ENCODE data around the gene GAB2. TPM values are rescaled to one million over a fixed set of nuclear protein-coding genes. Genes with fewer than 3 reads are reported as not detected.

Gene GAB2
- total and polyA plus RNA-seq, 2 of the 4 experiments (the other 2 are of a cell fraction): 3.3 to 5.9 TPM

DNA sequence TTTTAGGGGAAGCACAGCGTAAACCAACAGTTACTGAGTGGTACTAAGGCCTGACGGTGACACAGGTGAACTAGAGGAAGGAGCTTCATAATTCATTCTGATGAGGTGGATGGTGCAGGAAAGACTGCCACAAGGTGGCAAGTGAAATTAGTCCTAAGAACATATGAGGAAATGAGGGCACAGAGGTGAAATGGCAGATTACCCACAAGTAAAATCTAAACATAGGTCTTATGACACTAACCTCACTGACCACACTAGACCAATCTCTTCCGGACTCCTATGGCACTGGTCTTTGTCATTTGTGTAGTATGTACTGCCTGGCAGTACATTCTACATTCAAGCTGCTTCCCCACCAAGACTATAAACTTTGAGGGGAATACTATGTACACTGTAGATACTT lies 20.2 kb downstream of the GAB2 start:
- TF ChIP-seq RCOR1 (IDR thresholded peaks at IDR 0.05; ENCODE audit: insufficient replicate concordance, low read length) (no peak), MXI1 (IDR thresholded peaks at IDR 0.05; ENCODE audit: borderline replicate concordance, low read depth, low read length) (no peak), MAFK (IDR thresholded peaks at IDR 0.05; ENCODE audit: low read depth, low read length) (no peak), RFX5 (IDR thresholded peaks at IDR 0.05; ENCODE audit: low read depth, low read length) (no peak), RAD21 (IDR thresholded peaks at IDR 0.05; ENCODE audit: low read length) (no peak), CEBPB (IDR thresholded peaks at IDR 0.05; ENCODE audit: low read depth, low read length) (no peak)
- TF ChIP-seq, protein P1, sequence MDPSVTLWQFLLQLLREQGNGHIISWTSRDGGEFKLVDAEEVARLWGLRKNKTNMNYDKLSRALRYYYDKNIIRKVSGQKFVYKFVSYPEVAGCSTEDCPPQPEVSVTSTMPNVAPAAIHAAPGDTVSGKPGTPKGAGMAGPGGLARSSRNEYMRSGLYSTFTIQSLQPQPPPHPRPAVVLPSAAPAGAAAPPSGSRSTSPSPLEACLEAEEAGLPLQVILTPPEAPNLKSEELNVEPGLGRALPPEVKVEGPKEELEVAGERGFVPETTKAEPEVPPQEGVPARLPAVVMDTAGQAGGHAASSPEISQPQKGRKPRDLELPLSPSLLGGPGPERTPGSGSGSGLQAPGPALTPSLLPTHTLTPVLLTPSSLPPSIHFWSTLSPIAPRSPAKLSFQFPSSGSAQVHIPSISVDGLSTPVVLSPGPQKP (IDR thresholded peaks at IDR 0.05; ENCODE audit: borderline replicate concordance, low read depth, low read length): no peak
- ATAC-seq (ENCODE audit: low read depth) (no peak), DNase-seq (no peak)
- in situ Hi-C loops (cut with MboI; ENCODE audit: low sequenced_read_pairs): no loop called here
- Histone ChIP-seq H2AK9ac (replicated peaks; ENCODE audit: low read depth, low read length, poor library complexity) (no peak overlapping the region), H3K4me2 (ENCODE audit: low read depth, low read length) (no peak overlapping the region), H2AK5ac (ENCODE audit: low read depth, low read length) (no peak overlapping the region), H2BK15ac (ENCODE audit: low read depth, low read length) (no peak overlapping the region), H3K79me1 (ENCODE audit: low read depth in 1 of 2, low read length in 2 of 2) (peaks cover 36 to 38% of the 10 kb centered on the region in 2 experiments), H3K56ac (ENCODE audit: extremely low read depth, insufficient read depth, low read length) (no peak overlapping the region), H3K9me1 (ENCODE audit: insufficient read depth, low read length) (peaks cover 3% of the 10 kb centered on the region; the same call in 1 of the 2 replicates), H4K5ac (ENCODE audit: low read depth, low read length) (no peak overlapping the region), H4K8ac (ENCODE audit: low read depth in 2 of 2, low read length in 2 of 2) (no peak overlapping the region), H3K27me3 (ENCODE audit: control insufficient read depth, insufficient read depth, low read length) (no peaks in the 10 kb centered on the region), H3K36me3 (ENCODE audit: control insufficient read depth, insufficient read depth, low read length) (no peaks in the 10 kb centered on the region), H3K14ac (replicated peaks; ENCODE audit: low read depth, low read length) (no peak overlapping the region), H4K20me1 (ENCODE audit: insufficient read depth, low read length) (no peaks in the 10 kb centered on the region; the same call in 1 of the 2 replicates), H3K18ac (ENCODE audit: low read depth, low read length) (no peak overlapping the region), H3K4me1 (ENCODE audit: control insufficient read depth, insufficient read depth, low read length) (no peaks in the 10 kb centered on the region), H3K4ac (ENCODE audit: low read depth, low read length) (no peak overlapping the region), H3K9me3 (ENCODE audit: control insufficient read depth, insufficient read depth, low read length) (no peaks in the 10 kb centered on the region), H2BK20ac (ENCODE audit: low read depth, low read length) (no peak overlapping the region), H3K27ac (ENCODE audit: insufficient read depth, low read length) (no peak overlapping the region), H3K4me3 (ENCODE audit: insufficient read depth, low read depth, low read length) (no peak overlapping the region), H3K9ac (ENCODE audit: low read depth, low read length) (no peak overlapping the region), H2AFZ (replicated peaks; ENCODE audit: low read length, poor library complexity) (no peak overlapping the region), H2BK5ac (ENCODE audit: low read depth, low read length, poor library complexity, severe bottlenecking) (no peak overlapping the region), H4K91ac (ENCODE audit: insufficient read depth, low read depth, low read length) (no peak overlapping the region), H2BK120ac (ENCODE audit: low read depth, low read length) (no peak overlapping the region), H3K23ac (ENCODE audit: low read depth, low read length) (no peak overlapping the region; the same call in 1 of the 2 replicates)
- dilution Hi-C loops (cut with HindIII; ENCODE audit: low sequenced_read_pairs, unreplicated experiment): no loop called here
- CTCF ChIA-PET: interaction anchor here (1.0 kb wide), 1 partner anchor 167 kb away, joined by 3 read pairs; no protein-coding TSS in a partner anchor
- no TSS peak for BruUV-seq (replicated peaks)
- POLR2A ChIA-PET (ENCODE audit: unreplicated experiment): no interaction called here
- no CpG with 5 or more reads among the region's 3 CpGs for WGBS, 2 experiments (ENCODE audit: extremely low coverage in 2 of 2, insufficient read length in 1 of 2)
- intact Hi-C loops (cut with micrococcal nuclease): no loop called here

Measured in IMR-90 (cell line).